Adrenal gland (tissue), 12 donors: ENCODE data around the gene POLR2A. TPM values are rescaled to one million over a fixed set of nuclear protein-coding genes. Genes with fewer than 3 reads are reported as not detected.

Source experiments
- DNase-seq, 7 donors: peaks; one replicate each; pipeline ENCODE4 v3.0.0-alpha.2; 2019 to 2020
- H3K27ac ChIP-seq, 5 donors: fragments of 200-600 bp; sonication (generic) in 4 of 5; 1 replicate in 3 of 5; 2 replicates in 2 of 5; pipeline versions ENCODE4 v1.5.1 to v1.8.0; 2016 to 2020; ENCODE audit warnings: mild to moderate bottlenecking in 1 of 5
- H3K27me3 ChIP-seq: fragments of 200-600 bp; 2 replicates; pipeline ENCODE4 v1.8.0; 2021
- H3K36me3 ChIP-seq, 2 donors: fragments of 200-600 bp; replicated peaks in 1 of 2; 1 replicate in 1 of 2; 2 replicates in 1 of 2; pipeline versions ENCODE4 v1.5.1 to v1.8.0; 2018 to 2022
- H3K4me1 ChIP-seq, 2 donors: fragments of 200-600 bp; replicated peaks in 1 of 2; 1 replicate in 1 of 2; 2 replicates in 1 of 2; pipeline versions ENCODE4 v1.5.1 to v1.8.0; 2018 to 2021
- H3K4me3 ChIP-seq, 4 donors: fragments of 200-600 bp; sonication (generic) in 3 of 4; one replicate each; pipeline ENCODE4 v1.5.1; 2016 to 2018
- H3K9me3 ChIP-seq, 3 donors: fragments of 200-600 bp; sonication (generic) in 1 of 3; replicated peaks in 1 of 3; 1 replicate in 2 of 3; 2 replicates in 1 of 3; pipeline versions ENCODE4 v1.5.1 to v1.8.0; 2016 to 2021
- CTCF ChIP-seq, 6 experiments: fragments of 450-650 bp in 4 of 6; fragments of 200-600 bp in 2 of 6; sonication (generic) in 1 of 6; IDR thresholded peaks; 1 replicate in 5 of 6; 2 replicates in 1 of 6; pipeline versions ENCODE4 v1.5.1 to v1.8.0; 2016 to 2021; ENCODE audit warnings: antibody characterized with exemption in 6 of 6, mild to moderate bottlenecking in 2 of 6, moderate library complexity in 1 of 6
- POLR2A ChIP-seq, 2 donors: fragments of 450-650 bp; IDR thresholded peaks; one replicate each; pipeline ENCODE4 v1.6.1; 2017; ENCODE audit warnings: antibody characterized with exemption in 2 of 2, mild to moderate bottlenecking in 2 of 2, moderate library complexity in 1 of 2
- WGBS, 4 donors: extraction: QIAGEN DNeasy Blood & Tissue Kit in 2 of 4; methylation state at CpG; one replicate each; pipeline versions ENCODE4 v1.1.5 to v1.1.7; 2013 to 2017; 5-methylcytosine and 5-hydroxymethylcytosine counted together
- intact Hi-C, 2 donors: fragments of 100-400 bp; cut with DNase I; formaldehyde crosslinking; loops; one replicate each; pipeline versions ENCODE4 v1.14.1 to v1.15.0; 2022 to 2023
- polyA plus RNA-seq, 3 donors: library from polyadenylated mRNA; stranded (reverse); fragments of 200-250 nt in 2 of 3; fragments of 350-450 nt in 1 of 3; fragmentation: Illumina TruSeq in 1 of 3; extraction: RNeasy Lipid Tissue Mini Kit (QIAGEN cat#74804) in 1 of 3; gene quantifications; one replicate each; pipeline ENCODE4 v1.2.3, GENCODE V29; 2013 to 2014
- total RNA-seq, 9 donors: library from RNA; depleted of rRNA in 4 of 9; stranded (reverse); fragments of >200 nt in 4 of 9; fragments of 120-200 nt in 1 of 9; fragmentation: NEBNext Ultra II Directional in 1 of 9; extraction: Animal tissue kit (Norgen Biotek cat#: 25700) in 1 of 9; gene quantifications; one replicate each; pipeline versions ENCODE4 v1.1.0 to v1.2.4, GENCODE V29; 2013 to 2023
- donor health status: healthy with polysubstance abuse.
- donor health status: Bipolar disorder and iron deficiency.
- donor health status: DM: yes; HTN: yes; CAD: no.
- donor health status: DM: no; HTN: no; CAD: no.
- donor health status: DM: no; HTN: no; CAD: no.
- donor health status: DM: yes; HTN: yes; CAD: no.

The POLR2A gene
- total and polyA plus RNA-seq, 12 donors: 19.3 to 172 (median 87.7) TPM

GRCh38 chr17:7483255-7484066 is 705 bp upstream of the POLR2A start:
- H3K27me3 ChIP-seq: no peaks in the 10 kb centered on the region
- intact Hi-C loops: no loop called here
- H3K4me3 ChIP-seq: peak overlapping the region in 3 of 4 donors; percentile 44 to 68 (median 65)
- no peaks in the 10 kb centered on the region for H3K9me3 ChIP-seq
- H3K4me1 ChIP-seq: peaks cover 35 to 36% of the 10 kb centered on the region in 2 donors
- no peaks in the 10 kb centered on the region for H3K36me3 ChIP-seq
- DNase-seq: peak; percentile 94 to 99 (median 97)
- no peak for TF ChIP-seq CTCF (IDR thresholded peaks at IDR 0.05)
- peak in 1 of 2 donors; percentile 50 for TF ChIP-seq POLR2A (IDR thresholded peaks at IDR 0.05)
- peak overlapping the region; percentile 95 to 100 (median 99) for H3K27ac ChIP-seq
- WGBS, 4 donors: 0 to 1% (median 1%) methylated on average over 30 to 38 of the region's 38 CpGs

GRCh38 chr17:7484919-7485377 is 782 bp downstream of the POLR2A start:
- Histone ChIP-seq H3K9me3 (no peaks in the 10 kb centered on the region), H3K4me1 (peaks cover 36 to 46% of the 10 kb centered on the region in 2 donors), H3K36me3 (no peaks in the 10 kb centered on the region), H3K27me3 (no peaks in the 10 kb centered on the region), H3K4me3 (peak overlapping the region in 2 of 4 donors; percentile 36 to 65), H3K27ac (peak overlapping the region in 4 of 5 donors; percentile 64 to 100 (median 98))
- intact Hi-C loops: no loop called here
- no peak for DNase-seq
- 0 to 1% (median 0%) methylated on average over 11 to 19 of the region's 19 CpGs for WGBS, 4 donors
- TF ChIP-seq CTCF (IDR thresholded peaks at IDR 0.05) (peak in 1 of 6 experiments; percentile 15), POLR2A (IDR thresholded peaks at IDR 0.05) (no peak)

GRCh38 chr17:7486181-7486580 is 2.0 kb downstream of the POLR2A start:
- TF ChIP-seq CTCF (IDR thresholded peaks at IDR 0.05) (no peak), POLR2A (IDR thresholded peaks at IDR 0.05) (no peak)
- Histone ChIP-seq H3K36me3 (no peaks in the 10 kb centered on the region), H3K4me1 (peaks cover 33 to 43% of the 10 kb centered on the region in 2 donors), H3K4me3 (peak overlapping the region in 2 of 4 donors; percentile 19 to 65), H3K27ac (peak overlapping the region in 1 of 5 donors; percentile 100), H3K27me3 (no peaks in the 10 kb centered on the region), H3K9me3 (no peaks in the 10 kb centered on the region)
- intact Hi-C loops: no loop called here
- DNase-seq: no peak
- WGBS, 4 donors: 37 to 47% (median 45%) methylated on average over 3 of the region's 3 CpGs

GRCh38 chr17:7490144-7490543 is 6.0 kb downstream of the POLR2A start:
- TF ChIP-seq CTCF (IDR thresholded peaks at IDR 0.05) (no peak), POLR2A (IDR thresholded peaks at IDR 0.05) (no peak)
- Histone ChIP-seq H3K4me3 (no peak overlapping the region), H3K27ac (no peak overlapping the region), H3K9me3 (no peaks in the 10 kb centered on the region), H3K4me1 (peaks cover 33 to 52% of the 10 kb centered on the region in 2 donors), H3K27me3 (no peaks in the 10 kb centered on the region), H3K36me3 (no peaks in the 10 kb centered on the region)
- DNase-seq: no peak
- whole genome bisulfite sequencing, 4 donors: 69 to 72% (median 71%) methylated on average over 8 of the region's 8 CpGs
- intact Hi-C loops: no loop called here
